GM21825 (cell line): ENCODE results near the gene LSAMP.

Experiments used
- ATAC-seq: cut with Tn5 transposase; IDR thresholded peaks from one replicate; pipeline ENCODE4 v1.9.1; 2021; ENCODE audit warnings: mild to moderate bottlenecking, moderate library complexity; ENCODE audit not compliant: unreplicated experiment

The LSAMP gene

GRCh38 chr3:116432795-116433194 is 12.5 kb downstream of the LSAMP start:
- ATAC-seq: no peak

- ATAC-seq: no peak
These were observed 15.6 kb downstream of the LSAMP start for GRCh38 chr3:116429479-116430269.

- ATAC-seq: no peak
These were observed 19.3 kb downstream of the LSAMP start for GRCh38 chr3:116426036-116426435.

GRCh38 chr3:116425126-116425525 is 20.2 kb downstream of the LSAMP start:
- ATAC-seq: no peak

- no peak for ATAC-seq
These were observed 21.3 kb downstream of the LSAMP start for GRCh38 chr3:116423945-116424344.

- ATAC-seq: no peak
These were observed 21.9 kb downstream of the LSAMP start for GRCh38 chr3:116423374-116423773.

GRCh38 chr3:116417151-116417550 is 28.1 kb downstream of the LSAMP start:
- ATAC-seq: no peak

GRCh38 chr3:116413319-116413718 is 32.0 kb downstream of the LSAMP start:
- ATAC-seq: no peak

- ATAC-seq: no peak
These were observed 36.8 kb downstream of the LSAMP start for GRCh38 chr3:116408473-116408872.

- ATAC-seq: no peak
These were observed 40.1 kb downstream of the LSAMP start for GRCh38 chr3:116405231-116405630.

GRCh38 chr3:116399701-116400226 is 45.5 kb downstream of the LSAMP start:
- ATAC-seq: no peak

GRCh38 chr3:116394365-116394764 is 50.9 kb downstream of the LSAMP start:
- no peak for ATAC-seq

- no peak for ATAC-seq
These were observed 52.1 kb downstream of the LSAMP start for GRCh38 chr3:116393199-116393598.

GRCh38 chr3:116392291-116392690 is 53.0 kb downstream of the LSAMP start:
- no peak for ATAC-seq

- no peak for ATAC-seq
These were observed 53.7 kb downstream of the LSAMP start for GRCh38 chr3:116391296-116392201.

- ATAC-seq: no peak
These were observed 55.0 kb downstream of the LSAMP start for GRCh38 chr3:116390318-116390717.

GRCh38 chr3:116388867-116389385 is 56.4 kb downstream of the LSAMP start:
- ATAC-seq: no peak

- no peak for ATAC-seq
These were observed 59.1 kb downstream of the LSAMP start for GRCh38 chr3:116386168-116386567.

- ATAC-seq: no peak
These were observed 60.6 kb downstream of the LSAMP start for GRCh38 chr3:116384717-116385116.

GRCh38 chr3:116378077-116378476 is 67.2 kb downstream of the LSAMP start:
- ATAC-seq: no peak

- ATAC-seq: no peak
These were observed 70.4 kb downstream of the LSAMP start for GRCh38 chr3:116374901-116375300.
